Measurements from ENCODE around the gene PCNX2. TPM values are rescaled to one million over a fixed set of nuclear protein-coding genes. Genes with fewer than 3 reads are reported as not detected.

PCNX2 gene
- polyA plus RNA-seq, 6 donors from 2014 or later: 0.66 to 5.4 (median 2.4) TPM; not detected in 1

- Mint-ChIP-seq H3K9me3 (peaks cover 0 to 6% (median 1%) of the 10 kb centered on the region in 7 donors), H3K36me3 (peaks cover 8 to 13% of the 10 kb centered on the region in 2 donors), H3K27ac (no peak overlapping the region), H3K4me3 (no peak overlapping the region), H3K27me3 (no peaks in the 10 kb centered on the region), H3K4me1 (no peaks in the 10 kb centered on the region)
- ATAC-seq (ENCODE audit: low read depth in 2 of 2): no peak
- DNase-seq: no peak
These were observed 307.8 kb downstream of the PCNX2 start for GRCh38 chr1:232987774-232988140.

GRCh38 chr1:232987046-232987773 is 308.3 kb downstream of the PCNX2 start:
- Mint-ChIP-seq H3K27me3 (no peaks in the 10 kb centered on the region), H3K36me3 (peaks cover 3 to 8% of the 10 kb centered on the region in 2 donors), H3K9me3 (peaks cover 0 to 3% (median 0%) of the 10 kb centered on the region in 7 donors), H3K4me3 (no peak overlapping the region), H3K27ac (no peak overlapping the region), H3K4me1 (no peaks in the 10 kb centered on the region)
- ATAC-seq (ENCODE audit: low read depth in 2 of 2) (no peak), DNase-seq (no peak)

- no peak overlapping the region for H3K4me3 Mint-ChIP-seq
- ATAC-seq (ENCODE audit: low read depth in 2 of 2) (no peak), DNase-seq (no peak)
- no peaks in the 10 kb centered on the region for H3K9me3 Mint-ChIP-seq
- H3K36me3 Mint-ChIP-seq: peaks cover 0 to under 1% of the 10 kb centered on the region in 2 donors
- H3K27ac Mint-ChIP-seq: no peak overlapping the region
- no peaks in the 10 kb centered on the region for H3K4me1 Mint-ChIP-seq
- H3K27me3 Mint-ChIP-seq: no peaks in the 10 kb centered on the region
These were observed 309.0 kb downstream of the PCNX2 start for GRCh38 chr1:232986527-232986922.

- Mint-ChIP-seq H3K9me3 (no peaks in the 10 kb centered on the region), H3K27me3 (no peaks in the 10 kb centered on the region), H3K4me1 (no peaks in the 10 kb centered on the region), H3K36me3 (no peaks in the 10 kb centered on the region), H3K4me3 (peak overlapping the region in 1 of 8 donors; percentile 61), H3K27ac (no peak overlapping the region)
- no peak for ATAC-seq (ENCODE audit: low read depth in 2 of 2)
- DNase-seq: no peak
These were observed 309.5 kb downstream of the PCNX2 start for GRCh38 chr1:232985882-232986526.

- no peaks in the 10 kb centered on the region for H3K36me3 Mint-ChIP-seq
- H3K4me1 Mint-ChIP-seq: no peaks in the 10 kb centered on the region
- H3K9me3 Mint-ChIP-seq: no peaks in the 10 kb centered on the region
- no peak overlapping the region for H3K4me3 Mint-ChIP-seq
- no peaks in the 10 kb centered on the region for H3K27me3 Mint-ChIP-seq
- ATAC-seq (ENCODE audit: low read depth in 2 of 2): no peak
- DNase-seq: no peak
- no peak overlapping the region for H3K27ac Mint-ChIP-seq
These were observed 310.7 kb downstream of the PCNX2 start for GRCh38 chr1:232984577-232985425.

GRCh38 chr1:232983817-232984567 is 311.5 kb downstream of the PCNX2 start:
- Mint-ChIP-seq H3K4me1 (no peaks in the 10 kb centered on the region), H3K27me3 (no peaks in the 10 kb centered on the region), H3K9me3 (no peaks in the 10 kb centered on the region), H3K36me3 (peaks cover 2 to 3% of the 10 kb centered on the region in 2 donors), H3K4me3 (no peak overlapping the region), H3K27ac (no peak overlapping the region)
- ATAC-seq (ENCODE audit: low read depth in 2 of 2): no peak
- no peak for DNase-seq

- H3K4me1 Mint-ChIP-seq: peaks cover under 1 to 3% (median 1%) of the 10 kb centered on the region in 3 donors
- H3K4me3 Mint-ChIP-seq: no peak overlapping the region
- no peaks in the 10 kb centered on the region for H3K27me3 Mint-ChIP-seq
- H3K9me3 Mint-ChIP-seq: no peaks in the 10 kb centered on the region
- peaks cover 6 to 9% of the 10 kb centered on the region in 2 donors for H3K36me3 Mint-ChIP-seq
- DNase-seq: no peak
- no peak overlapping the region for H3K27ac Mint-ChIP-seq
- ATAC-seq (ENCODE audit: low read depth in 2 of 2): no peak
These were observed 312.1 kb downstream of the PCNX2 start for GRCh38 chr1:232983375-232983774.

GRCh38 chr1:232982238-232982944 is 313.1 kb downstream of the PCNX2 start:
- no peaks in the 10 kb centered on the region for H3K9me3 Mint-ChIP-seq
- H3K4me3 Mint-ChIP-seq: peak overlapping the region in 1 of 8 donors; percentile 40
- H3K4me1 Mint-ChIP-seq: peaks cover 3 to 9% (median 6%) of the 10 kb centered on the region in 3 donors
- H3K27me3 Mint-ChIP-seq: no peaks in the 10 kb centered on the region
- DNase-seq (no peak), ATAC-seq (ENCODE audit: low read depth in 2 of 2) (no peak)
- H3K27ac Mint-ChIP-seq: no peak overlapping the region
- H3K36me3 Mint-ChIP-seq: peaks cover 6 to 19% of the 10 kb centered on the region in 2 donors

GRCh38 chr1:232980986-232981560 is 314.5 kb downstream of the PCNX2 start:
- H3K4me1 Mint-ChIP-seq: peaks cover 3 to 9% (median 6%) of the 10 kb centered on the region in 3 donors
- H3K27ac Mint-ChIP-seq: no peak overlapping the region
- H3K27me3 Mint-ChIP-seq: no peaks in the 10 kb centered on the region
- no peak overlapping the region for H3K4me3 Mint-ChIP-seq
- H3K36me3 Mint-ChIP-seq: peaks cover 11 to 25% of the 10 kb centered on the region in 2 donors
- no peaks in the 10 kb centered on the region for H3K9me3 Mint-ChIP-seq
- no peak for DNase-seq
- no peak for ATAC-seq (ENCODE audit: low read depth in 2 of 2)

- DNase-seq (no peak), ATAC-seq (ENCODE audit: low read depth in 2 of 2) (no peak)
- Mint-ChIP-seq H3K27ac (peak overlapping the region in 1 of 6 donors; percentile 44), H3K27me3 (no peaks in the 10 kb centered on the region), H3K36me3 (peaks cover 11 to 31% of the 10 kb centered on the region in 2 donors), H3K4me3 (no peak overlapping the region), H3K9me3 (peaks cover 0 to 2% (median 0%) of the 10 kb centered on the region in 7 donors), H3K4me1 (peaks cover 3 to 9% (median 6%) of the 10 kb centered on the region in 3 donors)
These were observed 315.1 kb downstream of the PCNX2 start for GRCh38 chr1:232980355-232980978.

GRCh38 chr1:232979558-232979957 is 316.0 kb downstream of the PCNX2 start:
- DNase-seq (no peak), ATAC-seq (ENCODE audit: low read depth in 2 of 2) (no peak)
- peaks cover 11 to 40% of the 10 kb centered on the region in 2 donors for H3K36me3 Mint-ChIP-seq
- peak overlapping the region in 1 of 6 donors; percentile 63 for H3K27ac Mint-ChIP-seq
- no peaks in the 10 kb centered on the region for H3K27me3 Mint-ChIP-seq
- H3K4me3 Mint-ChIP-seq: no peak overlapping the region
- H3K4me1 Mint-ChIP-seq: peaks cover 3 to 9% (median 6%) of the 10 kb centered on the region in 3 donors
- peaks cover 0 to 7% (median 0%) of the 10 kb centered on the region in 7 donors for H3K9me3 Mint-ChIP-seq

- Mint-ChIP-seq H3K27me3 (no peaks in the 10 kb centered on the region), H3K4me1 (peaks cover 3 to 9% (median 6%) of the 10 kb centered on the region in 3 donors), H3K27ac (peak overlapping the region in 2 of 6 donors; percentile 76 to 83), H3K9me3 (peaks cover 0 to 10% (median 6%) of the 10 kb centered on the region in 7 donors), H3K36me3 (peaks cover 18 to 48% of the 10 kb centered on the region in 2 donors), H3K4me3 (no peak overlapping the region)
- DNase-seq: no peak
- ATAC-seq (ENCODE audit: low read depth in 2 of 2): no peak
These were observed 316.7 kb downstream of the PCNX2 start for GRCh38 chr1:232978815-232979214.
